HG03025 (cell line): ENCODE measurements around the gene RBM4B.
"Not testable (repeated sequence)": the region's sequence is repeated elsewhere in the genome, so short reads cannot be mapped to it uniquely, and the experiment has no call there.

Source experiments
- ATAC-seq: cut with Tn5 transposase; IDR thresholded peaks from one replicate; pipeline ENCODE4 v1.9.1; 2021; ENCODE audit warnings: mild to moderate bottlenecking, moderate library complexity; ENCODE audit not compliant: unreplicated experiment, low FRiP score

RBM4B gene

DNA sequence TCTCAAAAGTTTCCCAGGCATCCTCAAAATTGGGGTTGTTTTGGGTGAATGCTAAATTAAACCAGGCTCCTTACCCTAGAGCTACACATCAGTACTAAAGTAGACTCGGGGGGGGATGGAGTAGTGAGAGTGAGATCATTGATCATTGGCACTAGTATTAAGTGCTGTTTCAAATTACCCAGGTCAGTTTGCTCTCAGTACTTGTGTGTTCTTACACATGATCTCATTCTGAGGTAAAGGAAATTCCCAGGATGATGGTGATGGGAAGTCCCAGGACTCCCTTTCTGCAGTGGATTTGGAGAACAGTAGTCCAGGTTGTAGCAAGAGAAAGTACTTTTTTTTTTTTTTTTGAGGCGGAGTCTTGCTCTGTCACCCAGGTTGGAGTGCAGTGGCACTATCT lies 26.7 kb downstream of the RBM4B start:
- no peak for ATAC-seq

DNA sequence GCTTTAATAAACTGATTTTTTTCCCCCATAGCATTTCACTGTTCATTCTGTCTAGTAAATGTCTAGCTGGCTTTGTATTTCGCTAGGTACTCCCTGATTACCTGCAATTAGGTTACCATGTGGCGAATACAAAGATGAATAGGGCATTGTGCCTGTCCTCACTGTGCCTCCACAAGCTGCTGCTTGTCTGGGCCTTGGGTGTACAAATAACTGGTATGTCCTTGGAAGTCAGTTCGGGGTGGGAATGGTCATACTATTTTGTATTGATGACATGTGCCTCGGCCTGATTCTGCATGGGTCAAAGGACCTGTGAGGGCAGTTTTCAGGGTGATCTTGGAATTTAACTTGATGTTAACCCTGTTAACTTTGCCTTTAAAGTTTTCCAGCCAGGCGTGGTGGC lies 27.8 kb downstream of the RBM4B start:
- ATAC-seq: no peak

DNA sequence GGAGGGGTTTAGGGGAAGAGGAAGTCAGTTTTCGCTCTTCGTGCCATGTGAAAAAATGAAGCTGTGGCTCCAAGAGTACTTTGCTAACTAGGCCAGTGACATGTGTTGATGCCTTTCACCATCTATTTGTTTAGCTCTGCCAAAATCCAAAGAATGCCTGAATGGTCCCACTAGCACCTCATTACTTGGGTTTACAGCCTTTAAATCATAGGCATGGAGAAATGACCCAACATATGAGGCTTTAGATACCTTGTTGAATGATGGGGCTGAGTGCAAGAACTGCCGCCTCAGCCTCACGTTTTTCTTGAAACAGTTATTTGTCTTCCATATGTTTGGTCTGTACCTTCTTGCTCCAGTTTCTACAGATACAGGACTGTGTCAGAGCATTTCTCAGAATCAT lies 30.9 kb downstream of the RBM4B start:
- ATAC-seq: no peak

DNA sequence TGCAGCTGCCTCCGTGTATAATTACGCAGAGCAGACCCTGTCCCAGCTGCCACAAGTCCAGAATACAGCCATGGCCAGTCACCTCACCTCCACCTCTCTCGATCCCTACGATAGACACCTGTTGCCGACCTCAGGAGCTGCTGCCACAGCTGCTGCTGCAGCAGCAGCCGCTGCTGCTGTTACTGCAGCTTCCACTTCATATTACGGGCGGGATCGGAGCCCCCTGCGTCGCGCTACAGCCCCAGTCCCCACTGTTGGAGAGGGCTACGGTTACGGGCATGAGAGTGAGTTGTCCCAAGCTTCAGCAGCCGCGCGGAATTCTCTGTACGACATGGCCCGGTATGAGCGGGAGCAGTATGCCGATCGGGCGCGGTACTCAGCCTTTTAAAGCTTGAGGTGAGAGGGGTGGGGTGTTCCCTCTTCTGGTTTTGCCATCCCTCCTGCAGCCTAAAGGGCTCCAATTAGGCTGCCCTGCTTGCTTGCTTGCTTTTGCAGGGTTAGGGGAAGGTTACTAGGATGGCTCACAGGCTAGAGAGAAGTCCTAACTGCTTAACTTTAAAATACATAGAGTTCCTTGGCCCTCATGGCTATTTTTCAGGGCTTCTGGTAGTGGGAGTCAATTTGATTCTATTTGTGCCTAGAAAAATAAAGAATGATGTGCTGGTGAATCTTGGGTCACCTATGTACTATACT lies 33.8 kb downstream of the RBM4B start:
- no peak for ATAC-seq

DNA sequence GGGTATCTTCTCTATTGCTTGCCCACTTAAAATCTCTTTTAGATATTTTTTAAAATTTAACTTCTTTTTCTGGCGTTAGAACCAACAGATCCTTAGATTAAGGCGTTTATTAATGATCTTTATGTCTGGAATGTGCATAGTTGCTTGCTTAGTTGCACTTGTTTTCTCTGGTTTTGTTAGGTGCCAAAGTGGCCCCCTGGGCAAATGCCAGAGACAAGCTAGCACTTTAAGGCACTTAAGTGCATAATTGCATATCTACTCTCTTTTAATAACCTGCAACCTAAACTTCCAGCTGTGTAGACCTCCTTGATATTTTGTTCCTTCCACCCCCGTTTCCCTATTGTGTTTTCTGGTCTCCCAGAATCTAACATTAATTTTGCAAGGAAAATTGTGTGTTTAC lies 35.9 kb downstream of the RBM4B start:
- no peak for ATAC-seq

DNA sequence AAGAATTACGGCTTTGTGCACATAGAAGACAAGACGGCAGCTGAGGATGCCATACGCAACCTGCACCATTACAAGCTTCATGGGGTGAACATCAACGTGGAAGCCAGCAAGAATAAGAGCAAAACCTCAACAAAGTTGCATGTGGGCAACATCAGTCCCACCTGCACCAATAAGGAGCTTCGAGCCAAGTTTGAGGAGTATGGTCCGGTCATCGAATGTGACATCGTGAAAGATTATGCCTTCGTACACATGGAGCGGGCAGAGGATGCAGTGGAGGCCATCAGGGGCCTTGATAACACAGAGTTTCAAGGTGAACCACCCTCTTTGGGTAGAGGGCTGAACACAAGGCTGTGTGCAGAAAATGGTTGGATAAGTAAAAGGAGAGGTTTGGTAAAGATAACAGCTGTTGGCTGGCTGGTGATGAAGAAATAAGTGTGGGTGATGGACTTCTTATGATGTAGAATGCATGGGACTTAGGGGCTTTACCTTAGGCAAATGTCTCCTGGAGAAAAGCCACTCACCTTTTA lies 37.8 kb downstream of the RBM4B start:
- not testable (repeated sequence) for ATAC-seq

DNA sequence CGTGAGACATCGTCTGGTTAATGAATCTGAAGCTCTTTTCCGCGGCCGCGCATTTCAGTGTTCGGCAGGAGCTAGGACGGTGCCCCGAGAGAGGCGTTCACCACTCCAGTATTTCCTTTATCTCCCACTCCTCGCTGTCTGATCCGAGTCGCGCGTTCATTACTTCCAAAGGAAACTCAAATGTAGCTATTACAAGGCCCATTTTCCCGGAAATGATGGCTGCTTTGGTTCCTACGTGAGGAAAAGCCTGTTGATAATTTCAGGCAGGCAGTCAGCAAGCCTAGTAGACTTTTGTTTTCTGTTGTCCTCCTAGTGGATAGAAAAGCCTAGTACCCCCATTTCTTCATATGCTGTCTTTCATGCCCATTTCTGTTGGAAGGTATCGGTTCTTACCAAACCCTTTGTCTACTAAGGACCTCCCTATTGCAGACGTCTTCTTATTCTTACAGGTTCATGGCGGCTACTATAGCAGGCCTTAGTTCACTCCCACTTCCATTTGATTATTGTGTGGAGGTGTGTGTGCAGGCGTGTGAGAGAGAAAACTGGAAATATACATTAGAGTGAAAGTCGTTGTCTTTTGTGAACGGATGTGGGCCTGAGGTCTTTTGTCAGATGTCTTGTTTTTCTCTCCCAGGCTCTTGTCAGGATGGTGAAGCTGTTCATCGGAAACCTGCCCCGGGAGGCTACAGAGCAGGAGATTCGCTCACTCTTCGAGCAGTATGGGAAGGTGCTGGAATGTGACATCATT lies 38.4 kb downstream of the RBM4B start:
- ATAC-seq: no peak

DNA sequence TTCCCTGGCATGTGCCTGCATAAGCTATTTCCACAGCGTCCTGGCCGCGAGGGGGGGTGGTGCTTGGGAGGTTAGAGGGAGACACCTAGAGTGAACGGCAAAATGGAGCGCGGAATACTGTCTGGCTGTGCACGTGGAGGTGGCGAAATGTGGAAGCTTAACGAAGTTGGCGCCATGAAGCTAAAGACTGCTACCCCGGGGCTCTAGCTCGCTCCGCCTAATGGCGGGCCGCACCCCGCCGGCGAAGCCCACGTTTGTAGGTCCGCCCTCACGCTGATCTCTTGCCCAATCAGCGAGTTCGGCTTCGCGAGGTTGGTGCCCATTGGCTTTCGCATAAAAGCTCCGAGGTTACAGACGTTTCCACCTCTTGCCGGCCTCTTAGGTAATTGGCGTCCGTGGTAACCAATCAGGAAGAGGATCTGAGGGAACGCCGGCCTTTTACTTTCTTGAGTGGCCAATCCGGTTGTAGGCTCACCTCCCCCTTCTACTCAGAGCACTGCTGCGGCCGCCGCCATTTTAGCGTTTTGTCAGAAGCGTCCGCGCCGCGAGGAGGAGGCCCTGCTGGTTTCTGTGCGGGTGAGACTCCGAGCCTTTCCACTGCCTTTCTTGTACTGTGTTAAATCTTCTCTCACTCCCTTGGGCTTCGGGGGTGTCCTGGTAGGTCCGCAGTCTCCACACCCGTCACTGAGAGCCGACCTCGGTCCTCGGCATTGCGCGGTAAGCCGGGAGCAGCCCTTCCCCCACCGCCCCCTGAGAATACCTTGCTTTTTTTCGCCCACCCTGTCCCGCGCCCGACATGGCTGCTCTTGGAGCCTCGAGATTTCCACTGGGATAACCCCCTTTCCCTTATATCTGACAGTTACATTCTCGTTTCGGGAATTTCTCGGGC lies 39.3 kb downstream of the RBM4B start, which contains the start of gene RBM4:
Gene RBM4 (plus strand): TSS at position 527 of the 889 bp plus-strand sequence. CDS start 1,009 bp downstream, outside the sequence.
- ATAC-seq: peak; percentile 93

DNA sequence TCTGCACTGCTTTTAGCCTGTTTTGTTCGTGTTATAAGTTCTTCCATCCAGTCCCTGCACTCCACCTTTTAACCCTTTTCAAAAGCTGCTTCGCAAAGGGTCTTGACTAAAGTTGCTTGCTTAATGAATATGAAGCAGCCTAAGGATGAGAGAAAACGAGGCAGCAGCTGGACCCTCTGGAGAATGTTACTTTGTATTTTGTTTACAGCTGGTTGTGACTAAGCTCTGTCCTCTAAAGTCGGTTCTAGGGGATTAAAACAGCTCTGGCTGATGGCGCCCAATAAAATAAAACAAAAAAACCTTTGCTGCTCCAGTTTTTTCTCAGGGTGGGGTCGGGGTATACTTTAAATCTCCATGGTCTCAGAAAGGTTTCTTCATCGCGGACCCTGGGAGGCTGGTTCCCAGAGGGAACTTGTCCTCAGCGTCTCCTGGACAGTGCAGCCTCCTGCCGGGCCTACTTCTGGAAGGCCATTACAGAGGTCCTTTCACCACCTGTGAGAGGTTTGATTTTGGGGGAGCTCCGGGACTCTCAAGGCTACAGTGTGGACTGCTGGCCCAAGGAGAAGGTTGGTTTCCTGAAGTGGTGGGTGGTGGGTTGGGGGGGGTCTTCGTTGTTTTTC lies 40.0 kb downstream of the RBM4B start:
- no peak for ATAC-seq

DNA sequence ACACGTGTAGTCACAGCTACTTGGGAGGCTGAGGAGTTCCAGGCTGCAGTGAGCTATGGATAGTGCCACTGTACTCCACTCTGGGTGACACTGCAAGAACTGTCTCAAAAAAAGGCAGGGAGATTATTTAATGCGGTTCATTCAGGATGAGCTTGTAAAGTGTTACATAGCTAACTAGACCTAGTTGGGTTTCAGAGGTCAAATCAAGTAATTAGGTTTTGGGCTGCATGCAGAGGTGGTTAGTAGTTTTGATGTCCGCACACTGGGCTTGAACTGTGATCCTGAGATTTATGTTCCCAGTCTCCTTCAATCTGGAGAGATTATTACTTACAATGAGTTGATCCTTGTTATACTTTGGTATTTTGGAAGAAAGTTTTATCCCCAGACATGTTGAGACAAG lies 41.3 kb downstream of the RBM4B start:
- ATAC-seq: no peak

DNA sequence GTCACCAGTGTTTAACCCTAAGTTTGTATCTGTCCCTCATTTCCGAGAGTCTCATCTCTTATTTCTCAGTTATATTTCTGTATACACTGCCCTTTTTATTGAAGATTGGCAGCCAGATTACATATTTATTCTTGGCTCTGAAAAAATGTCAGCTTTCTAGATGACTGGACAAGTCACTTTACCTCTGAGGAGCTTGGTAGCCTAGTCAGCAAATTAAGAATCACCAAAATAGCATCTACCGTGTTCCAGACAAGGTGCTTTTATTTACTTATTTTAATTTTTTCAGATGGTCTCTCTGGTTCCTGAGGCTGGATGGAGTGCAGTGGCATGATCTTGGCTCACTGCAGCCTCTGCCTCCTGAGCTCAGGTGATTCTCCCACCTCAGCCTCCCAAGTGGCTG lies 44.7 kb downstream of the RBM4B start:
- no peak for ATAC-seq

DNA sequence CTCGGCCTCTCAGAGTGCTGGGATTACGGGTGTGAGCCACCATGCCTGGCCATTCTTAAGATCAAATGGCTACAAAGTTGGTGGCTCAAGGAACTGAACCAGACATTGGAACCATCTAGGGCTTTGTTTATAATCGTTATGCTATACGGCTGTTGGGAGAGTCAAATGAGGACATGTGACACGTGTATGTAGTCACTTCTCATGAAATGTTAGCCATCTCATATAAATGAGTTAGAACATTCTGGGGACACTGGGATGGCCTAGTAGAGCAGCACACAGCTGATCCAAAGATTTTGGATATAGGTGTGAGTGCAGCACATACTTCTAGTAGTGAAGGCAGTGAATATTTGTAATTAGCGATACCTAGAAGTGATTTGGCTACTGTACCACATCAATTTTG lies 45.8 kb downstream of the RBM4B start:
- no peak for ATAC-seq

DNA sequence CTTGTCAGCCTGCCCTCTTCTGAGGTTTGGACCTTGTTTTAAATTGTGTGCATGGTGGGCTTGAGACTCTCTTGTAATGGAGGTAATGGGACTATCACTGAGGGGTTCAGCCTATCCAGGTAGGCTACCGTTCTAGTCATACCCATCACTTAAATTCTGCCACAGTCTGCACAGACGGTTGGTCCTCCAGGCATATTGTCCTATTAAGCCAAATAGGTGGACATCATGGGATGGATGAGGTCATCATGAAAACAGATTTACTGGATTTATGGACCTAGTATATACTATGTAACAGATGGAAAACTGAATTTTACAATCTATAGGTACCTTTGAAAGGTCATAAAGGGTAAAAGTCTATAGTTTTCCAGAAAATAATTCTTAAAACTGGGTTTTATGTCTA lies 48.3 kb downstream of the RBM4B start:
- ATAC-seq: no peak

DNA sequence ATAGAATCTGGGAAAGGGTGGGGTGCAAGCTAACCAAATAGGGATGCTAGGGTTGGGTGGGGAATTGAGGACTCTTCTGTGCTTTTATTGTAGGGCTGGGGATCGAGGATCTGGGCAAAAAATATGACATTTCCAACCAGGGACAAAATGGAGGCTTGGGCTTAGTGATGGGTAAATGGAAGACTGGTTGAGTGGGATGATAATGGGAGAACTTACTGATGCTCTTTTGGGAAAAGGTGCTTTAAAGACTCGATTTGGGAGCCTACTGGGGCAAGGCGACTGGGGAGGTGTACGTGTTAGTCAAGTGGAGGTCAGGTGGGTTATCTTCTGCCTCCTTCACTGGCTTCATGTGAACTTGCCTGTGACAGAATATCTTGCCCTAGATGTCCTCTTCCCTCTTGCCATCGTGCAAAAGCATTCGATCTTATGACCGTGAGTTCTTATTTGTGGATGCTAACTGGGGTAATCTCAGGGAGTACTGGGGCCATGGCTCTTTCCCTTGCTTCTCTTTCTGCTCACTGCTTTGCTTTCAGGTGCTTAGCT lies 49.6 kb downstream of the RBM4B start:
- no peak for ATAC-seq

DNA sequence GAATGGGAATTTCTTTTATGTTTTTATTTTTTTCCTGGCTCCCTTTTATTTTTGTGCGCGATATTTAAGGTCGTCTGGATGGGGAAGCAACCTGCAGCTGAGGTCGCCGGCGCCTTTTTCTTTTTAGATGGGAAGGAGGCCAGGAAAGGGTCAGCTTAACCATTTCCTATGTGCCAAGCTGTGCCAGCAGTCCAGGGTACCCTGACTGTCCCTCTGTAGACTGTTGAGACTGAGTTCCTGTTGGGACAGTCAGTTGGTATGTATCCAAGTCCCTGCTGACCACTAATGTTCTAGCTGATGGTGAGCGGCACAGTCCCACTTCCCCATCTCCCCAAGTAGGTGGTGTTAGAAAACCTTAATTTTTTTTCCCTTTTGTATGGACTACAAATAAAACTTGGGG lies 50.8 kb downstream of the RBM4B start:
- ATAC-seq: no peak

DNA sequence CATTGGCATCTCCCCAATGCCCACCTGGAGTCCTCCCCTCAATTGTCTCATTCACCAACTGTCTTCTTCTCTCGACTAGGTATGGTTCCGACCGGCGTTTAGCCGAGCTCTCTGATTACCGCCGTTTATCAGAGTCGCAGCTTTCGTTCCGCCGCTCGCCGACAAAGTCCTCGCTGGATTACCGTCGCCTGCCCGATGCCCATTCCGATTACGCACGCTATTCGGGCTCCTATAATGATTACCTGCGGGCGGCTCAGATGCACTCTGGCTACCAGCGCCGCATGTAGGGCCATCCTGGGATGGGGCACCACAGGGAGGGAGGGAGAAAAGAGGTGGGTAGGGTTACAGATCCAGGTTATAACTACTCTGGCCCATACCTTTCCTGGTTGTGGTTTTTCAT lies 51.3 kb downstream of the RBM4B start:
- ATAC-seq: no peak

DNA sequence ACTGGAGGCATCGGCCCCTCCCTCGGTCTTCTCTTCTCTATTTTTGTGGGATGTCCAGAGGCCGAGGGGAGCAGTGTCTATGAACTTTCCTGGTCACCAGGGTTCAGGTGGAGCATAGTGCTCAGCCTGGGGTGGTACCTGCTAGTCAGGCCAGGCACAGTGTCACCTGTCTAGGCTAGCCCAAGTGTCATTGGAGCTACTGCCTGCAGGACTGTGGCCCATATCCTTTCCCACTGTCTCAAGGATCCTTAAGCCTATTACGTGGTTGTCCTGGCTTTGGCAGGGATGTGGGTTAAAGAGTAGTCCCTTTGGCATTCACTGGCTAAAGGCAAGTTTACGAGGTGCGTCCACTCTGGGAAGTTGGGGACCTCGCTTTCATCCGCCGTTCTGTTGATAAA lies 51.9 kb downstream of the RBM4B start:
- no peak for ATAC-seq

DNA sequence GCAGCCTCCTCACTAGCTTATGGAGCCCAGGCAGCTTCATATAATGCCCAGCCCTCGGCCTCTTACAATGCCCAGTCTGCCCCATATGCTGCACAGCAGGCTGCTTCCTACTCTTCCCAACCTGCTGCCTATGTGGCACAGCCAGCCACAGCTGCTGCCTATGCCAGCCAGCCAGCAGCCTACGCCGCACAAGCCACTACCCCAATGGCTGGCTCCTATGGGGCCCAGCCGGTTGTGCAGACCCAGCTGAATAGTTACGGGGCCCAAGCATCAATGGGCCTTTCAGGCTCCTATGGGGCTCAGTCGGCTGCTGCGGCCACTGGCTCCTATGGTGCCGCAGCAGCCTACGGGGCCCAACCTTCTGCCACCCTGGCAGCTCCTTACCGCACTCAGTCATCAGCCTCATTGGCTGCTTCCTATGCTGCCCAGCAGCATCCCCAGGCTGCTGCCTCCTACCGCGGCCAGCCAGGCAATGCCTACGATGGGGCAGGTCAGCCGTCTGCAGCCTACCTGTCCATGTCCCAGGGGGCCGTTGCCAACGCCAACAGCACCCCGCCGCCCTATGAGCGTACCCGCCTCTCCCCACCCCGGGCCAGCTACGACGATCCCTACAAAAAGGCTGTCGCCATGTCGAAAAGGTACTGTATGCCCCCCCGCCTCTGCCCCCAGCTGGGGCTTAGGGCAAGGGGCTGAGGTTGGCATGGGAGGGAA lies 52.5 kb downstream of the RBM4B start:
- ATAC-seq: no peak

DNA sequence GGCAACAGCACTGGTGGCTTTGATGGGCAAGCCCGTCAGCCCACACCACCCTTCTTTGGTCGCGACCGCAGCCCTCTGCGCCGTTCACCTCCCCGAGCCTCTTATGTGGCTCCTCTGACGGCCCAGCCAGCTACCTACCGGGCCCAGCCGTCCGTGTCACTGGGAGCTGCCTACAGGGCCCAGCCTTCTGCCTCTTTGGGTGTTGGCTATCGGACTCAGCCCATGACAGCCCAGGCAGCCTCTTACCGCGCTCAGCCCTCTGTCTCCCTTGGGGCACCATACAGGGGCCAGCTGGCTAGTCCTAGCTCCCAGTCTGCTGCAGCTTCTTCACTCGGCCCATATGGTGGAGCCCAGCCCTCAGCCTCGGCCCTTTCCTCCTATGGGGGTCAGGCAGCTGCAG lies 53.2 kb downstream of the RBM4B start:
- no peak for ATAC-seq
